HG03103 (cell line): ENCODE data around the gene OR52N1.
A peak's percentile ranks its signal among the peaks of the same experiment; 100 is the strongest.

Experiments used
- ATAC-seq: cut with Tn5 transposase; IDR thresholded peaks from one replicate; pipeline ENCODE4 v1.9.1; 2021; ENCODE audit warnings: low read depth; ENCODE audit not compliant: unreplicated experiment

The OR52N1 gene

DNA sequence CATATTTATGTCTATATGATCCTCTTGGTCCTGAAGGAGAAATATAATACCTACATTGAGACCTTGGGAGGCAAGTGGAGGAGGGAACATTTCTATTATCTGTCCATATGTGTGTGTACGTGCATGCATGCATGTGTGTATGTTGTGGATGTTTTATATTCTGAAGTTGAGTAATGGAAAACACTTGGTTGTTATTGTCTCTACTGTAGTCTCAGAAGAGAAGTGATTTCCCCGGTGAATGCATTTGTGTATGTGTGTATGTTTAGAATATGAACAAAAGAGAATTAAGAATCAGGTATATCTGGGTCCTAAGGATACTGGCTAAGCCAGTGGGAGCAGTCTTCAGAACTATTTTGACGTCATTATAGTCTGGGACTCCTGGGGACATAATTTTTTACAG, at the start of gene OR52N1:
OR52N1 (minus strand) TSS at position 101 of the 400 bp plus-strand sequence. CDS start 2,449 bp downstream, outside the sequence.
- ATAC-seq = no peak

DNA sequence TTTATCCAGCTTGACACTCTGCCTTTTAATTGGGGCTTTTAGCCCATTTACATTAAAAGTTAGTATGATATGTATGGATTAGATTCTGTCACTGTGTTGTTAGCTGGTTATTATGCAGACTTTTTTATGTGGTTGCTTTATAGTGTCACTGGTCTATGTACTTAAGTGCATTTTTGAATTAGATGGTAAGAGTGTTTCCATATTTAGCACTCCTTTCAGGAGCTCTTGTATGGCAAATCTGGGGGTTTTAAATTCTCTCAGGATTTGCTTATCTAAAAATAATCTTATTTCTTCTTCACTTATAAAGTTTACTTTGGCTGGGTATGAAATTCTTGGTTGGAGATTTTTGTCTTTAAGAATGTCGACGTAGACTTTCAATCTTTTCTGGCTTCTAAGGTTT, 46.6 kb upstream of the OR52N1 start:
- ATAC-seq = no peak

DNA sequence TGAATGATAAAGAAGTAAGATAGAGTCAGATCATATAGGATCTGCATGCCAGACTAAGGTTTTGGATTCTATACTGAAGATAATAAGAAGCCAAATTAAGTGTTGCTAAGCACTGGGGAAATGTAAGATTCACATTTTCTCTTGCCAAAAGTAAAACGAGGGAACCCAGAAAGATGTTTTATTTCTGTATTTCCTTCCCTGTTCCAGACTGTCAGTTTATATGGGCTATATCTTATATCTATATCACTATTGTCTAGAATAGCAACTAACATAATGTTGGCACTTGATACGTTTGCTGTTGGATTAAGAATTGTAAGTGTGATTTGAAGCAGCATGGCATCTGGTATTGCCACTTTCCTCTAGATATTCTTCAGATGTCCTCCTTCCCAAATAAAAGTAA, 42.4 kb upstream of the OR52N1 start:
- no peak for ATAC-seq

DNA sequence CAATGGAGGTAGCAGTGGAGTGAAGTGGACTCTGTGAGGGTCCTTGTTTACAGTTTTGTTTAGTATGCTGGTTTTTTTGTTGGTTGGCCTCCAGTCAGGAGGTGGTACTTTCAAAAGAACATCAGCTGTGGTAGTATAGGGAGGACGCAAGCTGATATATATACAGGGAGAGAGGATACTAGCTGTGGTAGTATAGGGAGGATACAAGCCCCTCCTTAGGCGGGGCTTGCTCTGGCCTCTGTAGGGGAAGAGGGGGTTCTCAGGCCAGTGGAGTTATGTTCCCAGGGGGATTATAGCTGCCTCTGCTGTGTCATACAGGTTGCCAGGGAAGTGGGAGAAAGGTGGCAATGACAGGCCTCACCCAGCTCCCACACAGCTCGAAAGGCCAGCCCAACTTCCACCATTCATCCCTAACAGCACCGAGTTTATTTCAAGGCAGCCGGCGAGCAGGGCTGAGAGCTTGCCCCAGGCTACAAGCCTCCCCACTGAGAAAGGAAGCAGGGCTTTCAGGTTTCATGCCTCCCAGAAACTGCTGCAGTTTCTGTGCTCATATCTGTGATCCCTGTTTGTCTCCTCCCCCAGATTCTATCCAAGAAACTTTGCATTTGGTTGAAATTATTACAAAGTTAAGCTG, 40.2 kb upstream of the OR52N1 start:
- ATAC-seq = no peak

DNA sequence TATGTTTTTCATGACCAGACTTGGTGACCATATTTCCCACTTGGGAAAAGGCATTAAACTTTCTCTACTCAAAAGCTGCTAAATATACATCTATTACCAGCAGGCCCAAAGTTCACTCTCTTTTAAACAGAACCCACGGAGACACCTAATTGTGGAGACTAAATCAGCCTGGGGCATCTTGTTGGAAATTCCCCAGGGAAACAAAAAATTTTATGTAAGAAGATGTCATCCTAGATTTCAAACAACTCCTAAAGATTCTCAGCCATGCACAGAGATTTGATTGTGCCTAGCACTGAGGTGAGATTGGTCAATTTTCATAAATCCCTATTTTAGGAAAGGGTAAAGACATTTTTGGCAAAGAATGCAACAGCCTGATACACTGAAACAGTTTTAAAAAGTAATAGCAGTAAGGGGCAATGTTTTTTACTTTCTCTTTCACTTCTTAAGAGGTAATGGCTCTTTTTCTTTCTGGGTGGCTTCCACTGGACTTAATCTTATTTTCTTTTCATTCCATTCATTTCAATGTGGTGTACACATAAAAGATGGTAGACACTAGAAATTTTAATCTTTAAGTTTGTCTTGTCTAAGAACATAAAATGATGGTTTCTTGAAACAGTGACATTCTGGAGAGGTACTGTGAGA, 27.3 kb upstream of the OR52N1 start:
- ATAC-seq = peak; percentile 45

DNA sequence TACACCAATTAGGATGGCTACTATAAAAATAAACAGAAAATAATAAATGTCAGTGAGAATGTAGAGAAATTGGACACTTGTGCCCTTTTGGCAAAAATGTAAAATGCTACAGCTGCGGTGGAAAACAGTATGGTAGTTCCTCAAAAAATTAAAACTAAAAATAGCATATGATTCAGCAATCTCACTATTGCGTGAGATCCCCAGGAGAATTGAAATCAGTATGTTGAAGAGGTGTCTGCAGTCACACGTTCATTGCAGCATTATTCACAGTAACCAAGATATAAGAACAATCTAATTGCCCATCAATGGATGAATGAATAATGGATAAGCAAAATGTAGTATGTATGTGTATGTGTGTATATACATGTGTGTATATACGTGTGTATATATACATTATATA, 24.5 kb upstream of the OR52N1 start:
- peak; percentile 48 for ATAC-seq

DNA sequence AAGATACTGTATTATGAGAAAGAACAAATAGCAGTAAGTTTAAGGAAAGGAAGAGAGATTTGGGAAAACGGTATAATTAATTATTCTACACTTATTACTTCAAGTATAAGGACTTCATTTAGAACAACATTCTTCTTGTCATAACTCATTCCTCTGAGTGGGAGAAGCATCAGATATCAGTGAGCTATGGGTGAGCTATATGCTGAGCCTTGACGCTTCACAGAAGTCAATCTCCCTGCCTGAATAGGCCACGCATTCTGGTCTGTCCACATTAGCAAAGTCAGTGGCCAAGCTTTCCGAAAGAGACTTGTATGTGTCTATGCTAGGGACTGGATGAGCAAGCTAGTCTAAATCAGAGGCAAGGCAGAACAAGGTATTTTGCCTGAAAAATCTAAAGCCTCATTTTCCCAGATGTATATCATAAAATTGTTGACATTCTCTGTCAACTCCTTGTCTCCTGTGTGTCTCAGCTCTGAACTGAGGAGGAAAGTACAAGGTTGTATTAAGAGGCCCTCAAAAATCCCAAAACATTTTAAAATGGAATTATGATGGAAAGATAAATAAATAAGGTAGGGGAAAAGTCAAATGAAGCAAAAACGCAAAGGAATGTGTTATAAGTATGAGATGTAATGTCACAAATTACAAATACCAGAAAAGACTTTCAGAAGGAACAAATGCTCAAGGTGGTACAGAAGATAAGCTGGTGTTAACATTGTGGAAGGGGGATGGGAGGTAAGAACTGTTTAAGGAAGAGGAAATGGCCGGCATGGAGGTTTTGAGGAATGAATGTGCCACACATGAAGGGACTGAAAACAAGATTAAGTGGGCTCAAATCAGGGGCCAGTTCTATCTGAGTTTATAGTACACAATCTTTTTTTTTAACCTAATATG, 19.1 kb upstream of the OR52N1 start:
- no peak for ATAC-seq

DNA sequence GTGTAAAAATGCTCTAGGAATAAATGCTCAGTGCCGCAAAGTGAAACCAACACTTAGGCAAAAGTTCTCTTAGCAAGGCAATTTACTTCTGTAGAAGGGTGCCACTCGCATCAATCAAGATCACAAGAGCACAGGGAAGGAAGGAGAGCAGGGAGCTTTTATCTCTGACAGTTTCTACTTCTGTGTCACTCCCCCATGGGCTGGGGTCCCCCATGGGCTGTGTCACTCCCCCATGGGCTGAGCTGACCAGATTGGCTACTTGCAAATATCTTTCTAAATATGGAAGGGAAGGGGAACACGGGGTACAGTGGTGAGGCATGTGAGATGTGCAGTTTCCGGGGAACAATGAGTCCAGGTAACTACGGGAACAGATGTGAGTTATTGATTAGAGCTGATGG, 18.1 kb upstream of the OR52N1 start:
- ATAC-seq = peak; percentile 30

DNA sequence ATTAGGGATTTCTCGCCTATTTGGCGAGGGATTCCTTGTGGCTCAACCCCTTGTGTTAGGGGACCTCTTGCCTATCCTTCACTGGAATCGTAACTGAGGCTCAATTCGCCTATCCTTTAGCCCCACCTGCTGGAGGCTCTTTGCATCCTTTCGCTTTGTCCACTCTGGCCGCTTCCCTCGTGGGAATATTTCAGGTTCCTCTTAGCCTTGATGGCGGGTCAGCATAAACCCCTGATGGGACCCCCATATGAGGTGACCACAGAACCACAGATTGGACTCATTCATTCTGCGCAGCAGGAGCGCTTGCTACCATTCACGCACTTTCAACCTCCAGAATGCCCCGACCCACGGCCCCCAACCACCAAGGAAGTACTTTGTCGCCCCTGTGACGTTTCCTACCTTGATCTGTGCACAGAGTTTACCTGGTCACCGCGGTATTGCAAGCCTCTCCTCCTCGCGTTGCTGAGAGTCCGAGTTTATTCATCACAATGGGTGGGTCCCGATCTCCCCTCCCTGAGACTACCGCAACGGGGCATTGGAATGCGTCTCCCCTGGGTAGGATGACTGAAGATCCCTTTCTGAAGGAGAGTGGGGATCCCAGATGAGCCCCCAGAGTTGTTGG, 17.5 kb upstream of the OR52N1 start, which contains the start of gene OR52N2:
OR52N2 (plus strand) TSS at position 425 of the 622 bp plus-strand sequence. CDS start 11,412 bp downstream, outside the sequence.
- peak; percentile 85 for ATAC-seq

DNA sequence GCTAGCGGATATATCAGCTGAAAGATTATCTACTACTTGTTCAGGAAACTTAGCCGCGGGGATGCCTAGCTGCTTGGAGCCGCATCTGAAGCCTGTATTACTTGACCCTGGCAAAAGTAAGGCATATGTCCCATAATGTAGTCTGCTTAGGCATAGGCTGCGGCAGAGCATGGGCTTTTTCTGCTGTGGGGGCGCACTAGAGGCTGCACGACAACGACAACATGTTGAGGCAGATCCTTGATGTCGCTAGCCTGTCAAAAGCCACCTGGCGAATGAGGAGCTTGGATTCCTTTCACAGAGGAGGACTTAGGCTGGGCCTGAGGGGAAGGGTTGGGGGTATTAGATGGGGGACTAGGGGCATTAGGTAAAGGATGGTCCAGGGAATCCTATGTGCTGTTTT, 16.5 kb upstream of the OR52N1 start:
- no peak for ATAC-seq

DNA sequence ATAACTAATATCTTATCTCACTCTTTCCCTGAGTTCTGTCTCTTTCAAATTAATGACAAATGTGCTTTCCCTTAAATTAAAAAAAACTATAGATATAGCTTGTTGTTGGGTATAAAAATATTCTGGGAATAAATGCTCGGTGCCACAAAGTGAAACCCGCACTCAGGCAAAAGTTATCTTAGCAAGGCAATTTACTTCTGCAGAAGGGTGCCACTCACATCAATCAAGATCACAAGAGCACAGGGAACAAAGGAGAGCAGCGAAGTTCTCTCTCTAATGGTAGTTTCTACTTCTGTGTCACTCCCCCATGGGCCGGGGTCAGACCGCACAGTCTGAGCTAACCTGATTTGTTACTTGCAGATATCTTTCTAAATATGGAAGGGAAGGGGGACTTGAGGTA, 12.9 kb upstream of the OR52N1 start:
- no peak for ATAC-seq

DNA sequence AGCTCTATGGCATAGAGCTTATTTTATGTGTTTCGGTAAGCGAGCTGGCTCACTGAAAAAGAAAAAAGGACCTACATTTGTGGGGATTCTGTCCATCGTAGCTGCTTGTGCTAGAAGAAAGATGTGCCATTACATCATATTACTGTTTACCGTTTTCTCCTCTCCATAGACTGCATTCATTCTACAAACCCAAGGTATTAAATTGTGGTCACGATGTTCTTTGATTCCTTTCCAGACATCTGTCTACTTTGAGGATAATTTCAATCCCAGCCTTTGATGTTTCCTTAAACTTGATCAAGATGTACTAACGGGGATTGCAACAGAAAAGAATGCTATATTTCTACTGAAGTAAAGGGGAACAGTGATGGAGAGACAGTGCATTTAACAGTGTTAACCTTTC, 5.5 kb upstream of the OR52N1 start:
- ATAC-seq = no peak

DNA sequence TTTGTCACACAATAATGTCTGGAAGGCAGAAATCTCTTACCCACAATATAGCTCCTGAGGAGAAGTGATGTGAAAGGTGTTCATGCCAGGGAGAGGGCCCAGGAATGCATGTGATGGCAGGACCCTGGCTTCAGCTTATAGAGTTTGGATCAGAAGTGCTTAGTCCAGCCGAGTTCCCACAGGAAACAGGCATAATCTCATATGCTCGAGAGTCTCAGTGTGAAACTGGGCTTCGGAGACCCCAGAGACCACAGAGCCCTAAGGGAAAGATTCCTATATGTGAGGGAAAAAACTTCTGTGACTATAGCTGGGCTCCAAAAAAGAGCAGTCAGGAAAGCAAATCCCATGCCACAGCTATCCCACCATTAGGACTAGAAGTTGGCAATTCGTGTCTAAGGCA, 7.8 kb downstream of the OR52N1 start, which contains the start of gene OR52N5:
OR52N5 (minus strand) TSS at position 101 of the 400 bp plus-strand sequence. CDS start 4,721 bp downstream, outside the sequence.
- no peak for ATAC-seq

DNA sequence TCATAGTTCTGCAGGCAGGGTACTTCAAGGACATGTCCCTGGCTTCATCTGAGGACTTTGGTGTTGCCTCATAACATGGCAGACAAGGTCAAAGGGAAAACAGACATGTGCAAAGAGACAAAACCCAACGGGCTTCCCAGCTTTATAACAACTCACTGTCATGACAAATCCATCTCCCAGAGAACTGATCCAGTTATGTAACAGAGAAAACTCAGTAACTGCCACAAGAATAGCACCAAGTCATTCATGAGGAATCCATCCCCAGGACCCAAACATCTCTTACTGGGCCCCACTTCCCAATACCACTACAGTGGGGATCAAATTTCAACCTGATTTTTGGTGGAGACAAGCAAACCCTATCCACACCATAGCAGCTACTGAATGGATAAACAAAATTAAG, 24.0 kb downstream of the OR52N1 start:
- ATAC-seq = no peak

DNA sequence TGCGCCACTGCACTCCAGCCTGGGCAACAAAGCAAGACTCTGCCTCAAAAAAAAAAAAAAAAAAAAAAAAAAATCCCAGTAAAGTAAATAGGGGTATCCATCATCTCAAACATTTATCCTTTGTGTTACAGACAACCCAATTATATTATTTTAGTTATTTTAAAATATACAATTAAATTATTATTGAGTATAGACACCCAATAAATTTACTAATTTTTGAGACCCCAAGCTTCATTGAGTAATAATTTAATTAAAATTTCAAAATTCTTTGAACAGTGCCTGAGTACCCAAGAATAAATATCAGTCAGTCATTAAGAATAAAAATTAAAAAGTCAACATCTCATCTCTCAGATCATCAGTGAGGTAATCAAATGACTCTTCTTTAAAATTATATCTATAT, 37.1 kb downstream of the OR52N1 start, which contains the start of gene OR52N4:
OR52N4 (plus strand) TSS at position 301 of the 400 bp plus-strand sequence. CDS start 498 bp downstream, outside the sequence.
- no peak for ATAC-seq

DNA sequence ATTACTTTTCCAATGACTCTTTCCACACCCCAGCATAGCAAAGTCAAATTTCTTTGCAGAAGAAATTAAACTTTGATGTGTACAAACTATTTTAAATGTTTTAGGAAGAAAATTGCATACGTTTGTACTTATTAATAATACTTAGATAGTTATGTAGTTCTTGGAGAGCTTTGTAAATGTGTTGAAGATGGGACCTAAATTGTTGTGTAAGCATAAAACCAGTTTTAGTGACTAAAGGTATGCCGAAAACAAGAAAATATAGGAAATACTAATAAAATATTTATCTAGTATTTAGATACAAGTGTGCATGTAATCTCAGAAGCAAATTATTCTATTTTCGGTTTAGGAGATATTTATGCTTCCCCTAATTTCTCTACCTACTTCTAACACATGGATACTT, 41.2 kb downstream of the OR52N1 start:
- no peak for ATAC-seq

DNA sequence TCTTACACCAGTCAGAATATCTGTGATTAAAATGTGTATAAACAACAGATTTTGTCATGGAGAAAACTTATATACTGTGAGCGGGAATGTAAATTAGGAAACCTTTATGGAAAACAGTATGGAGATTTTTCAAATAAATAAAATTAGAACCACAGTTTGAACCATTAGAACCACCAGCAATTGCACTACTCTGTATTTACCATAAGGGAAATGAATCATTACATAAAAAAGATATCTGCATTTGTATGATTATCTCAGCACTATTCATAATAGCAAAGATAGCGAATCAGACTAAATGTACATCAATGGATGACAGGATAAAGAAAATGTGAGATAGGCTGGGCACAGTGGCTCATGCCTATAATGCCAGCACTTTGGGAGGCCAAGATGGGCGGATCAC, 44.5 kb downstream of the OR52N1 start:
- no peak for ATAC-seq

DNA sequence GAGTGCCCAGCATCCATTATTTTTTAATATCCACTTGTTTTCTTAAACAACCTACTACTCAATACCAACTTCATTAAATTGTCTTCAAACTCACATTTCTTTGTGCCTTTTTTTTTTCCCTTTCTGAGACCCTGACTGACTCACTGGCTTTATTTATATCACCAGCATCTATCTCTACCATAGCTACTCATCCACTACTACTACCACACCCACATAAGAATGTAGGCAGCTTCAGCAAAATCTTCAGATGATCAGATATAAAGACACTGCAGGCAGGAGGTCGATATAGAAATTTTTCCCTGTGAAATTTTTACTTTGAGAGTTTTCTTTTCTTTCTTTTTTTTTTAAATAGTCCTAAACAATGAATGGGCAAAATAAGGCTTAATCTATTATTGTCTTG, 52.6 kb downstream of the OR52N1 start:
- ATAC-seq = no peak

DNA sequence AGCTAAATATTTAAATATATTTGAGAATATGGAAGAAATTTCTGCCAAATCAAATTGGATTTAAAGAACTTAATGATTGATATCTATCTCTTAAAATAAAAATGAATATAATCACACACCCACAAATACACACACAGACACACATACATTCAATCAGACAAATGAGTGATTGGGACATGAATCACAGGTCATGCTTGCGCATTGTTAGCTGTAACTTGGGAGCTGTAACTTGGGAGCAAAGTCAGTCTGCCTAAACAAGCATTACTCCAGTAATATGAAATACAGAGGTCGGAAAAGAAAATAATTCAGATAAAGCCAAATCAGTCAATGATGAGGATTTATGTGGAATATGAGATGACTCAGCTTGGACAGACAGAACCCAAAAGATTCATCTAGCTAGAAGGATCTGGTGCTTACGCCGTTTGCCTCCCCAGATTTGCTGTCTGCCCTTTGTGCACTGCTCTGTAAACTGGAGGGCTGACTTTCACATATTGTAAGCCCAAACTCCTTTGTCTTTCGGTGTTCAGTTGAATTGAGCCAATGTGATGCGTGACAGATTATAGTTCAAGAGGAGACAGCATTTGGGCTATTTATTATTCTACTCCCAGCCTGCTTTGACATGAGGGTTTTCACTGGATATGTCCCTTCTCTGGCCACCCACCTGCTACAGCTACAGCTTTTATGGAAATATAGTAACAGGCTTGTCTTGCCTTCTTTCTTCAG, 53.2 kb downstream of the OR52N1 start:
- ATAC-seq = no peak

DNA sequence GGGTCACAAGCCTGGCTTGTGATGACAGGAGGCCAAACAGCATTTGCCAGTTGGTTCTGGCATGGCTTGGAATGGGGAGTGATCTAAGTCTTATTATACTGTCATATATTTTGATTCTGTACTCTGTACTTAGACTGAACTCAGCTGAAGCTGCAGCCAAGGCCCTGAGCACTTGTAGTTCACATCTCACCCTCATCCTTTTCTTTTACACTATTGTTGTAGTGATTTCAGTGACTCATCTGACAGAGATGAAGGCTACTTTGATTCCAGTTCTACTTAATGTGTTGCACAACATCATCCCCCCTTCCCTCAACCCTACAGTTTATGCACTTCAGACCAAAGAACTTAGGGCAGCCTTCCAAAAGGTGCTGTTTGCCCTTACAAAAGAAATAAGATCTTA, 54.0 kb downstream of the OR52N1 start:
- ATAC-seq = no peak
